HT-29 (cell line): ENCODE measurements around the gene MIP. TPM values are rescaled to one million over a fixed set of nuclear protein-coding genes. Genes with fewer than 3 reads are reported as not detected.
"Not testable (repeated sequence)": the region's sequence is repeated elsewhere in the genome, so short reads cannot be mapped to it uniquely, and the experiment has no call there.

Source experiments
- DNase-seq: peaks from one replicate; pipeline ENCODE4 v3.0.0-alpha.2; 2015; ENCODE audit warnings: low spot score
- total RNA-seq: library from RNA; depleted of rRNA; stranded (reverse); fragments of >200 nt; shearing (Covaris generic); gene quantifications from 2 replicates; pipeline ENCODE4 v1.2.3, GENCODE V29; 2014; rRNA removed

The MIP gene
- total RNA-seq, 1 experiment from 2014 or later: 0.15 TPM

- DNase-seq: no peak
Observed at GRCh38 chr12:56410768-56411167, 43.7 kb downstream of the MIP start.

DNA sequence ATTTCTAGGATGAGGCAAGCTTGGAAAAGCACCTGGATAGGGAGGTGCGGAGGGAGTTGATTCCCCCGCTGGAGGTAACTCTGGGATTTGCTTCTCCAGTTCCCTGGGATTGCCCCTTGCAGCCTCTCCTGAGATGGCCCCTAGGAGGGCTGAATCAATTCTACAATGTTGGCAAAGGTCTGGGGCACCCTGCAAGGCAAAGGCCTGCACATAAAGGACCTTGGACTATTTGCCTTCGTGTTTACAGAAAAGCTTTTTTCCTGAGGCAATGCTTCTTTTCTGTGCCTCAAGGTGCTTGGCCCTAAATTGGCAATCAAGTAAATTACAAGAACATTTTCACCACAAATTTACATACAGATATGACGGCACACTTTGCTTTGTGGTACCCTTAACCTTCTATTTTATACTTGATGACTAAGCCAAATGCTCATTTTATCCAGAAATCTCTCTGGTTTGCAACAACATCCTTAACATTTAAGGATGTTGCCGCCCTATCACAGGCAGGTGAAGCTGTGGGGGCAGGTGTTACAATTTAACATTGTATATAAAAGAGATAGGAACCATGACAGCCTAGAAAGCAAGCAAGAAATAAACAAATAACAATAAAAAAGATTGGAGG lies 45.5 kb downstream of the MIP start:
- no peak for DNase-seq

GRCh38 chr12:56404227-56404626 lies 50.2 kb downstream of the MIP start:
- not testable (repeated sequence) for DNase-seq

- not testable (repeated sequence) for DNase-seq
Observed at GRCh38 chr12:56401612-56402011, 52.8 kb downstream of the MIP start.

DNA sequence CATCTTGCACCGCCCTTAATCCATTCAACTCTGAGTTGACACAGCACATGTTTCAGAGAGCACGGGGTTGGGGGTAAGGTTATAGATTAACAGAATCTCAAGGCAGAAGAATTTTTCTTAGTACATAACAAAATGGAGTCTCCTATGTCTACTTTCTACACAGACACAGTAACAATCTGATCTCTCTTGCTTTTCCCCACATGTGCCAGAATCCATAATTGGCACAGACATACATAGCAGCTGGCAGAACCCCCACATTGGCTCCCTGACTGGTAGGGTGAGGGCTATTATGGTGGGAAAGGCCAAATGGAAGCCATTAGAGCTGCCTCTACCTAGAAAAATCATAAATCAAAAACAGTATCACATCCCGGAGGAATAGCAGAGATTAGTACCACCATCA lies 53.3 kb downstream of the MIP start:
- not testable (repeated sequence) for DNase-seq

Other genes starting within 250 kb of the MIP start
- 94.3 and 103 TPM in 2 replicates for gene RNF41, start 232.7 kb downstream of the MIP start, total RNA-seq
- gene NABP2, start 230.3 kb downstream of the MIP start, total RNA-seq: 57.1 and 69.9 TPM in 2 replicates
- gene SLC39A5, start 224.6 kb downstream of the MIP start, total RNA-seq: 8.6 and 10.7 TPM in 2 replicates
- gene ANKRD52, start 196.3 kb downstream of the MIP start, total RNA-seq: 8.1 and 13.4 TPM in 2 replicates
- 8.6 and 20.8 TPM in 2 replicates for gene COQ10A, start 187.7 kb downstream of the MIP start, total RNA-seq
- gene CS, start 154.3 kb downstream of the MIP start, total RNA-seq: 139 and 154 TPM in 2 replicates
- 129 and 152 TPM in 2 replicates for gene CNPY2, start 138.7 kb downstream of the MIP start, total RNA-seq
- gene PAN2, start 120.7 kb downstream of the MIP start, total RNA-seq: 28.8 and 30.9 TPM in 2 replicates
- 0.08 and 0.36 TPM in 2 replicates for gene IL23A, start 115.8 kb downstream of the MIP start, total RNA-seq
- gene STAT2, start 94.5 kb downstream of the MIP start, total RNA-seq: 23.4 and 30.6 TPM in 2 replicates
- not detected in 2 replicates for gene APOF, start 91.8 kb downstream of the MIP start, total RNA-seq
- 19.7 and 21.8 TPM in 2 replicates for gene TIMELESS, start 5.2 kb downstream of the MIP start, total RNA-seq
- gene SPRYD4, start 13.9 kb upstream of the MIP start, total RNA-seq: 4.4 and 4.5 TPM in 2 replicates
- 5.7 and 6.9 TPM in 2 replicates for gene GLS2, start 33.5 kb upstream of the MIP start, total RNA-seq
- gene RBMS2, start 67.2 kb upstream of the MIP start, total RNA-seq: 7.1 and 7.7 TPM in 2 replicates
- gene BAZ2A, start 175.7 kb upstream of the MIP start, total RNA-seq: 43.3 and 47.1 TPM in 2 replicates
- 397 and 447 TPM in 2 replicates for gene ATP5F1B, start 191.3 kb upstream of the MIP start, total RNA-seq
- gene PTGES3, start 233.6 kb upstream of the MIP start, total RNA-seq: 80.2 and 83.4 TPM in 2 replicates